OCI-LY7 (cell line): ENCODE data around the gene ZNF22.

ENCODE experiments used
- EZH2phosphoT487 ChIP-seq: fragments of 200-600 bp; sonication (generic); IDR thresholded peaks from 2 replicates; pipeline ENCODE4 v1.6.1; 2018; ENCODE audit warnings: low read depth, borderline replicate concordance, mild to moderate bottlenecking, mixed run types, antibody characterized with exemption, low read length, moderate library complexity, mixed read lengths
- TF ChIP-seq, protein P1 (sequence below): fragments of 200-600 bp; sonication (generic); conservative IDR thresholded peaks from 2 replicates; pipeline ENCODE4 v1.5.1; 2014; ENCODE audit warnings: mild to moderate bottlenecking, antibody characterized with exemption, low read length, moderate library complexity, mixed read lengths

GRCh38 chr10:44954042-44954441 lies 46.7 kb upstream of the ZNF22 start:
- TF ChIP-seq, protein P1, sequence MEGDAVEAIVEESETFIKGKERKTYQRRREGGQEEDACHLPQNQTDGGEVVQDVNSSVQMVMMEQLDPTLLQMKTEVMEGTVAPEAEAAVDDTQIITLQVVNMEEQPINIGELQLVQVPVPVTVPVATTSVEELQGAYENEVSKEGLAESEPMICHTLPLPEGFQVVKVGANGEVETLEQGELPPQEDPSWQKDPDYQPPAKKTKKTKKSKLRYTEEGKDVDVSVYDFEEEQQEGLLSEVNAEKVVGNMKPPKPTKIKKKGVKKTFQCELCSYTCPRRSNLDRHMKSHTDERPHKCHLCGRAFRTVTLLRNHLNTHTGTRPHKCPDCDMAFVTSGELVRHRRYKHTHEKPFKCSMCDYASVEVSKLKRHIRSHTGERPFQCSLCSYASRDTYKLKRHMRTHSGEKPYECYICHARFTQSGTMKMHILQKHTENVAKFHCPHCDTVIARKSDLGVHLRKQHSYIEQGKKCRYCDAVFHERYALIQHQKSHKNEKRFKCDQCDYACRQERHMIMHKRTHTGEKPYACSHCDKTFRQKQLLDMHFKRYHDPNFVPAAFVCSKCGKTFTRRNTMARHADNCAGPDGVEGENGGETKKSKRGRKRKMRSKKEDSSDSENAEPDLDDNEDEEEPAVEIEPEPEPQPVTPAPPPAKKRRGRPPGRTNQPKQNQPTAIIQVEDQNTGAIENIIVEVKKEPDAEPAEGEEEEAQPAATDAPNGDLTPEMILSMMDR: no peak
- TF ChIP-seq EZH2phosphoT487: no peak
